HG03460 (cell line): Measurements from ENCODE around the gene GMPPA.

Source experiments
- ATAC-seq: cut with Tn5 transposase; IDR thresholded peaks from one replicate; pipeline ENCODE4 v1.9.1; 2021; ENCODE audit not compliant: unreplicated experiment

GMPPA gene

DNA sequence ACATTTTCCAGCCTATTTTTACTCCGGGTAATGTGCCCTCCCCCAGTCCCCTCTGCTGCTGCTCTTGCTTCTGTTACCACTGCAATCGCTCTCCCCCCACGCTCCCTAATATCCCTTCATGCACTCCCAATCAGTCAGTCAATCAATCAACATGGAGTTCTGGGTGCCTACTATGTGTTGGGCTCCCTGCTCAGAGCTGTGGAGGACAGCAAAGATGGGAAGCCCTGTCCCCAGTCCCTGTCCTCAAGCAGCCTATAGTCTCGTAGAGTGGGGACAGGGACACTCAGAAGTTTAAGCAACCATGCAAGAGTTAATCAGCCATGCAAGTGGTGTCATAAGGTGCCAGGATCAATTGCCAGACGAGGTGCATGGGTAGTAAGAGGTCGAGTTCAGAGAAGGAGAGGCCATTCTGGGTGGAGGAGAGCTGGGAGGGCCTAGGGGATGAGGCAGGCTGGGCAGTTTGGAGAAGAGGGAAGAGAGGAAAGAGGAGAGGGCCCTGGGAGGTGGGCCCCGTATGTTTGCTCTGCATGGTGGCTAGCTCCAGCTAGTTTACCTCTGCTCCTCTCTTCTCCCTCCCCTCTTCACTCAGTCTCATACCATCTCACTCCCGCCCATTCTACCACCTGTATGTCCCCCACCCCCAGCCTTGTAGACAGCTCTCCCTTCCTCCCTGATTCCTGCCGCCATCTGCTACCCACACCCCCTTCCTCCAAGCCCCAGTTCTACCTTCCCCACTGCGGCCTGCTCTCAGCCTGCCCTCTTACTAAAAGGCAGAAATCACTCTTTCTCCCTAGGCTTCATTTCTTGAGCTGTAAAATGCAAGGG, 19.5 kb downstream of the GMPPA start:
- no peak for ATAC-seq

DNA sequence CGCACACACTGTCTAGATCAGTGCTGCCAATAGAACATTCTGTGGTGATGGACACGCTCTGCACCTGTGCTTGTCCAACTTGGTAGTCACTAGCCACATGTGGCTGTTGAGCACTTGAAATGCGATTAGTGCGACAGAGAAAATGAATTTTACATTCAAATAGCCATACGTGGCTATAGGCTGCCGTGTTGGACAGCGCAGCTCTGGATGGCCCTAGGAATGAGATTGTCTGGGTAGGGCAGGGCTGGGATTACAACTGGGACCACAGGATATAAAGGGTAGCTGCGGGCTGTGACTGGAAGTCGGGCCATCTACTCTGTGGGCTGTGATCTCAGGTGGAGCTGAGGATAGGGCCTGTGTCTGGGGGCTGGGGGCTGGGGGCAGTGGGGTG, 20.8 kb downstream of the GMPPA start:
- ATAC-seq: no peak

DNA sequence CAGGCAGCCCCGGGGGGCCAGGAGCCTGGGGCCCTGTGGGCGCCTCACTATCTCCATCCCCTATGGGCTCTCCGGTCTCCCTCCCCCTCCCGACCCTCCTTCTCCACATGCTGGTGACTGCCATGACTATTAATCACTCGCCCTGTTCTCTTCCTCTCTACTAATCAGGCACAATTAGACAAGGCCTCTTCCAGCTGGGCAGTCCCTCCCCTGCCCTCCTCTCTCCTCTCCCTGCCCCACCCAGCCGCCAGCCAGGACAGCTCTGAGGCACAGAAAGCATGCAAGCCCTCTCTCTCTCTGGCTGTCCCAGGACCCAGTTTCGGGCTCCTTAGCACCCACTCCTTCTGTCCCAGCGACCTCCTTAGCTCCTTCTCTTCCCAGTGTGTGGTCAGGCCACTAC, 21.4 kb downstream of the GMPPA start:
- no peak for ATAC-seq

DNA sequence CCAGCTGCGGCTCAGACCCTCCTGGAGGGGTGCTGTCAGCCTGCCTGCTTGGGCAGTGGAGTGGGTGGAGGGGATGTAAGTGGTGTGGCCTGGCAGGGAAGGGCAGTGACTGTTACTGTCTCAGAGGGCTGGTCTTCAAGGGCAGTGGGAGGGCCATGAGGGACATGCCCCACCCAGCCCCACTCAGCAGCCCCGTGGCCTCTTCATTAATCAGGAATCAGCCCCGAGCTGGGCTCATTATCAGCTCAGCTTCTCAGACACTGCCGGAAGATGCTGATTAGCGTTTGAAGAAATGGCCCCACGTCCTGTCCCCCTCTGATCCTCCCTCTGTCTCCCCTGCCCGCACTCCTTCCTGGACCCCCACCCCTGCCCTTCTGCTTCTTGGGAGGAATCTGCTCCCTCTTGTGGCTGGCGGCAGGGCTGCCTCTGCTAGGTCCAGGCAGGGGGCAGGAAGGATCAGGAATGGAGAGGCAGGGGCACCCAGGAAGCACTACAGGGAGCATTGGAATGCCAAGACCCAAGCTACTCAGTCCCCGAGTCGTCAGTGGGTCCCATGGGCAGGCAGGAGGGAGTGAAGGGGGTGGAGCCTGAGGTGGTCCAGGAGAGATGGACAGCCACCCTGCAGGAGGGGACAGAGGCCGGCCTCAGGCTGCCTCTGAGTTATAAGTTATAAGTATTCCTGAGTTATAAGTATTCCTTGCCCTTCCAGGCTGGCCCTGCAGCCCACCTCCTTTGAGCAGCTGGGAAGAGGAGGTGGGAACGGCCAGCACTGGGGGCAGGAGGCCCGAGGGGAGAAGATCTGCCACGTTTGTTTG, 22.6 kb downstream of the GMPPA start:
- ATAC-seq: no peak

DNA sequence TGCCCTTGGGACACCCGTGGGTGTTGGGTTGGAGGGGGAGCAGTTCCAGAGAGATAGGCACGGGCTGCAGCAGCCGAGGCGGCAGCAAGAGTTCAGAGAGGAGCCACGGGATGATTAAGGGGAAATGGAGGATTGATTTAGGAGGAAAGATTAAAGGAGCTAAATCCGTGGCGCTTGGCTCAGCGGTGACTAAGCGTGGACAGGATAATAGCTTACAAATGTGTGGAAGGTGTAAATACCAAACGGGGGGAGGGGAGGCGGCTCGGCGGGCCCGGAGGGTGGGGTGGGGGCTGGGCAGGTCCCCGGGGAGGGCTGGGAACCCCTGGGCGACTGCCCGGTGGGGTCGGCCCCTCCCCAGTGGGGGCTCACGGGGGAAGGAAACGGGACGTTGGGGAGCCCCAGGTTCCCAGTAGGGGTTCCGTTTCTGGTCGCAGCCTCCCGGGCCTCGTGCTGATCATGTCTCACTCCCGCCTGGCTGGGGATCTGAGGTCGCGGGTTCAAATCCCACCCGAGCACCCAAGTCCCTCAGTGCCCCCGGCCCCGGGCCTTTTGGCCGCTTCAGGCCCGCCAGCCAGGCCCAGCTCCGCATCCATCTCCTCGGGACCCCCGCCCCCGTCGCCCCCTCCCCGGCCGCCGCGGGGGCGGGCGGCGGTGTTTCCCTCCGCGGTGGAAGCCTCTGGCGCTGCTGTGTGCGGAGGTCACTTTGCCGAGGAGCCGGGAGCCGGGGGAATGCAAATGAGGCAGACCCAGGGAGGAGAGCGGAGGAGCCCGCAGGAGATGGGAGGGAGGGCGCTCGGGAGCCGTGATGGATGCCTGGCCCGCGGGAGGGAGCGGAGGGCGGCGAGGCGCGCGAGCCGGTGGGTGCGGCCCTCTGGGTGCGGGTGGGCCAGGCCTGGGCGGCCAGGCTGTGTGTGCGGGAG, 23.7 kb downstream of the GMPPA start:
- no peak for ATAC-seq

DNA sequence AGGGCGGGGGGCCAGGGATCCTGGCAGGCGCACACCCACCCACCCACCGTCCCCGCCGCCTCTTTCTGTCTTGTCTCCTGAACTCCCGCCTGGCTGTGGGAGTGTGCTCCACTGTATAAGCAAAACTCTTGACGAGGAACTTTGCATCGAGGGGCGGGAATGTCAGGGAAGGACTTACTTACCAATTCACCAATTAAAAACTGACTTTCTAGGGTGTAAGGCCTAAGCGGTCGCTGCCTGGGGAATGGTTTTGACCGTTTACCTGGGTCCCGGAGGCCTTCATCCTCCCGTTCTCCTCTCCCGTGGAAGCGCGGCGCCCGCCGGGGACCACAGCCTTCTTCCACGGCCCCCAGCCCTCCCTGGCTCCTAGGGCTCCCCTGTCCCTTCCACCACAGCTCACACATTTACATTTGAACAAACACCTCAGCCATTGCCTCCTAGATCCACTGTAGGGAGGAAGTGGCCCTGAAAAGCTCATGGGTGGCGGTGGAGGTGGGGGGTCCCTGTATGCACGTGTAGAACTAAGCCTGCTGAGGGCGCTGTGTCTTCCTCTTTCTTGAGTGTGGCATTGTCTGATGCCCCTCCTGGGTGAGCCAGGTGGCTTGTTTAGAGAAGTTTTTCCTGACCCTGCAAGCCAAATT, 24.5 kb downstream of the GMPPA start:
- no peak for ATAC-seq

DNA sequence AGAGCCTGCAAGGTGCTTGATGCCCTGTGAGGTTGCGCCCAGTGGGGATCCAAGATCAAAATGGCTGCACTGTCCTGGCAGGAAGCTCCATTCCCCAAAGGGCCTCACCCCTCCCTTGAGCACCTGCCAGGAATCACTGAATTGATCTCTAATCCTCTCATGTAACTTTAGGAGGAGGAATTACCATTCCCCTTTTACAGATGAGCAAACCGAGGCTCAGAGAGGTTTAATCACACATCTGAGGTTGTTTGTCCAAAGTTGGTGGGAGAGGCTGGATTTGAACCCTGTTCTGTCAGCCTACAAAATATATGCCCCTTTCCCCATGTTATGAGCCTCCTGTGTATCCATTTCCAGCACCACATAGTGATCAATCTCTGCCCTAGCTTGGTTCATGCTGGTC, 26.1 kb downstream of the GMPPA start:
- ATAC-seq: no peak

DNA sequence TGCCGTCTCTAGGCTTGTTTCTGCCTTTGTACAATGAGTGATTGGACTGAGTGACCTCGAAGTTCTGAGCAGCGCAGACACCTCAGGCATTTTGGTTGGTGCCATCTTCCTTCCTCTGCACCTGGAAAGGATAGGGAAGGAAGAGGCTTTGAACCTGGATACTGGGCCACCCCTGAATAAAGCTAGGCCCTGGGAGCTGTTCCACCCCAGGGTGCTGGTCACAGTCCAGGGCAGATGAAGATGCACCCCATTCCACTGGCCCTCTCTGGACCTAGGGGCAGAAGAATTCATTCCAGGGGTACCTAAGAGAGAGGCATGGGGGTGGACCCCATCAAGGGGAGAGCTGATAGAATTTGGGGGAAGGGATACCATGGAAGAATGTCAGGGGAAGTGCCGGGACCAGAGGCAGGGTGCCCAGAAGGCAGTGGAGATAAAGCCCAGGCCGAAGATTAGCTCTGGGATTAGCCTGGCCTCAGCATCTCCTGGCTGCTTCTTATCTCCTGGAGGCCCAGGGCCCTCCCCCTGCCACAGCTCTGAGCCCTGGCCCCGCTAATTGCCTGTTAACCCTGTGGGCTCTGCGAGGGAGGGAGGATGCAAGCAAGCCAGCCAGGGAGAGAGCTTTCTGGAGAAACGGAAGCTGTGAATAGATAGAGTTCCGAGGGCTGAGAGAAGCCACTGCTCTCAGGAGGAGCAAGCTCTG, 27.0 kb downstream of the GMPPA start:
- ATAC-seq: no peak

DNA sequence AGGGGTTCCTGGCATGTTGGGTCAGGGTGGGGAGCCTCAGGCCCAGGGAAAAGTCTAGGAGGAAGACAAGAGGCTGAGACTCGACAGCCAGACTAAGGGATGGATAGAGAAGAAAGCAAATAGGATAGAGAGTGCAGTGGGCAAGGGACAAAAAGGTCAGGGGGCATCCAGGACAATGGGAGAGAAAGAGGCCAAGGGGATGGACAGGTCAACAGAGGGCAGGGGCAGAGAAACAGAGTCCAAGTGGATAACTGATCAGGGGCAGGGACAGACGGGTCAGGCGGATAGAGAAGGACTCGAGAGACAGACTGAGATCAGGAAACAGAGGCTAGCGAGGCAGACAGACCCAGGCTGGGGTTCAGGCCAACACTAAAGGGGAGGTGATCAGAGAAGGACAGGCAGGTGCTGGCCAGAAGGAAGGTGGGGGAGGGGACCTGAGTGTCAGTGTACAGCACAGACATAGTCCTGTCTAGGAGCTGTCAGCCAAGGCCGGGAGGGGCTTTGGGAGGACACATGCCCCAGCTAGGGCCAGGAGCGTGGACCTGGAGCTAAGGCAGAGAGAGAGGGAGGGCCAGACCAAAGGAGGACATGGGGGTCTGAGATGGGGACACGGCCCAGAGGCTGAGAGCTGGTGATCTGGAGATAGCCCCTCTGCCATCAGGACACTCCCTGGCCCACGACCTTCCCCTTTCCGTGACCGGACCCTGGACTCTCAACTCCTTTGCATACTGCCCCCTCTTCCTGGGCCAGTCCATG, 27.8 kb downstream of the GMPPA start:
- no peak for ATAC-seq

DNA sequence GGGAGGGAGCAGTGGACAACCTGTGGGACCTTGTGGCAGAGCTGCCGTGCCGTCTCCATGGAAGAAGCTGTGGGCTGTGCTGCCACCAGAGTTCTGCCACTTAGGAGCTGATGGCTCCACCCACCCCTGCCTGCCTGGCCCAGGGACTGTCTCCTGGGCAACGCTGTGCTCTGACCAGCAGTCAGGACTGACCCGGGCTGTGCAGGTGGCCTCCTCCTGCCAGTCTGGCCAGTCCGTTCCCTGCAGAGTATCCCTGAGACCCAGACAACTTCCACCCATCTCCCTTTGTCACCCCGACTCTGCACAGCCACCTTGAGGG, 28.3 kb downstream of the GMPPA start:
- ATAC-seq: no peak

DNA sequence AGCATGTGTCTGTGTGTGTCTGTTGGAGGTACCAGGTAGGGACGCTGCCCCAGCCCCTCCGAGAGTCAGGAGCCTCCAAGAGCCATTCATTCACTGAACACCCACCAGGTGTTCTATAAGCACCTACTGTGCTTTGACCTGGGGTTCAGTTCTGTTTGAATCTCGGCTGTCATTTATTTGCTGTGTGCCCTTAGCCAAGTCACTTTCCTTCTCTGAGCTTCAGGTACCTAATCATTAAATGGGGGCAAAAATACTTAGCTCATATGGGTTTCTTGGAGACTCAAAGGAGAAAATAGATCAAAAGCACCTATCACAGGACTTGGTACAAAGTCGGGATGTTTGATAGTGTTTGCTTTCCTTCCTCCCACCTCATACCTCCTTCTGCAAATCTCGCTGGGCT, 28.8 kb downstream of the GMPPA start:
- no peak for ATAC-seq

DNA sequence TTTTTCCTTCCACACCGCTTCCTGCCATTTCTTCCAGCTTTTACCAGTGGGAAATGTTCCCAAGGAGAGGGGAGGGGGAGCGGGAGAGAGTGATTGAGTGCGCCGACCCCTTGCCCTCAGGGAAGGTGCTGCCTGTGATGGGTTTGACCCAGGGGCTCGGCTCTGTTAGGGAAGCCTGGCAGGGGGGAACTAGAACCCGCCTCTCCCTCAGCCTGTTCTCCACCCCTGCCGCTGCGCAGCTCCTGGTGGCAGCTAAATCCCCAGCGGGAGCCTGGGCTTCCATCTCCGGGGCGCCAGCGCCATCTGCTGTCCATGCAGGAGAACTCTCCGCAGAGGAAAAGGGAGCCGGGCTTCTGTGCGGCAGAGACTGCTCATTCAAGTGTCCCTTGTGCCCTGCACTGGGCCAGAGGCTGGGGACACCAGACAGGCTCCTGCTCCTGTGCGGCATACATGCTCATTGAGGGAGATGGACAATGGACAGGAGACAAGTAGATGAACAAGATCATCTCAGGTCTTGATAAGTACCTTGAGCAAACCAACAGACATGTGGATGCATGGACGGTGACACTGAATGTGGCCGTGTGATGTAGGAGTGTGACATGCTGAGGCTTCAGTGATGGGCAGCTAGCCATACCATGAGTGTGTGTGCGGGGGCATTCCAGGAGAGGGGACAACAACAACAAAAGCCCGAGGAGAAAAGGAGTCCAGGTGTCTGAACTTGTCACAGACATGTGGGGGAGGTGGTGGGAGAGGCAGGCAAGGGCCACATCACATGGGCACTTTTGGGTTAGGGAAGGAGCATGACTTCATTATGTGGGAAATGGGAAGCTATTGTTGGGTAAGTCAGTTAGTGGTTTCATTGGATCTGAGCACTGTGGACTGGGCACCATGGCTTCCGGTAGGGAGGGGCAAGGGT, 31.6 kb downstream of the GMPPA start:
- ATAC-seq: peak; percentile 79

DNA sequence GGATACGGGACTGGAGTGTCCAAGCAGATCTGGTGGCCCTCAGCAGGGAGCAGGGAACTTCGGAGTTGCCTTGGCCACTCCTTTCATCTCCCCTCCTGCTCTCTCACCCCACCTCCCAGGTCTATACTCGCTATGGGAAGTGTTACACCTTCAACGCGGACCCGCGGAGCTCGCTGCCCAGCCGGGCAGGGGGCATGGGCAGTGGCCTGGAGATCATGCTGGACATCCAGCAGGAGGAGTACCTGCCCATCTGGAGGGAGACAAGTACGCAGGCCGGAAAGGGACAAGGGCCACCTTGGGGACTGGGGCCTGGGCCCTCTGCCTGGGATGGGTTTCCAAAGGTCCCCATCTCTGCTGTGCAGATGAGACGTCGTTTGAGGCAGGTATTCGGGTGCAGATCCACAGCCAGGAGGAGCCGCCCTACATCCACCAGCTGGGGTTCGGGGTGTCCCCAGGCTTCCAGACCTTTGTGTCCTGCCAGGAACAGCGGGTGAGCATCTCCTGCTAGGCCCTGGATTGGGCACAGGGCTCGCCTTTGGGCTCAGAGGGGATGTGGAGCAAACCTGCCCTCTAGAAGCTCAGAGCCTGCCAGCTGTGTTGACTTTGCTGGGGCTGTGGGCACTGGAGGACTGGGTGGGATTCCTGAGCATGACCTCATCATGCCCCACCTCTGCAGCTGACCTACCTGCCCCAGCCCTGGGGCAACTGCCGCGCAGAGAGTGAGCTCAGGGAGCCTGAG, 33.1 kb downstream of the GMPPA start:
- ATAC-seq: no peak

DNA sequence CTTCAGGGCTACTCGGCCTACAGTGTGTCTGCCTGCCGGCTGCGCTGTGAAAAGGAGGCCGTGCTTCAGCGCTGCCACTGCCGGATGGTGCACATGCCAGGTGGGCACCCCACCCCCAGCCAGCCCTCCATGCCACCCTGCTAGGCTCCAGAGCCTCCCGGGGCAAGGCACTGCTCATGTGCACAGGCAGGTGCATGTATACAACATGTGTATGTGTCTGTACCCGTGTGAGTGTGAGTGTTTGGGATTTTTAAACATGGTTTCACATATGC, 33.6 kb downstream of the GMPPA start:
- ATAC-seq: no peak

DNA sequence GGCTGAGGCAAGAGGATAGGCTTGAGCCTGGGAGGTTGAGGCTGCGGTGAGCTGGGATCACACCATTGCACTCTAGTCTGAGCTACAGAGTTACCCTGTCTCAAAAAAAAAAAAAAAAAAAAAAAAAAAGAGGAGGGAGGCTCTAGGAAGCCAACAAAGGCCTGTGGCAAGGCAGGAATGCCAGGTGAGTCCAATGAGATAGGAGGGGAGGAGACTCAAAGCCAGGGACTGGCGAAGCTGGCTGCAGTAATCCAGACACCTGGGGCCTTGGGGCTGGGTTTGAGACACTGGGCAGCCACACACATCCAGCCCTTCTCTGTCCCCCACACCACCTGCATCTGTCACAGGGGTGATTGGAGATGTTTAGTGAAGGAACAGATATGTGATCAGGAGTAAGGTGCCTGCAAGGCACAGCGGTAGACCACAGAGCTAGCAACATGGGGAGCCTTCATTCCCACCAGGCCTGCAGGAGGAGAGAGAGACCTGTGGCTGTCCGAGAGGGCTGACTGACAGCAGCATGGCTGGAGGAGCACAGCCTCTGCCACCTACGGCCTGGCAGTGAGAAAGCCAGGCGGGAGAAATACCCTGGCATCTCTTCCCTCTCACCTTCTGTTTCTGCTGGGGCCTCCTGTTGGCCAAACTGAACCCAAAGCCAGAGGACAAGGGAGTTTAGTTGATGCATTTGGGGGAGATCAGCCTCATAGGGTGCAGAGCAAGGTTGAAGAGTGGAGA, 35.4 kb downstream of the GMPPA start:
- ATAC-seq: no peak

DNA sequence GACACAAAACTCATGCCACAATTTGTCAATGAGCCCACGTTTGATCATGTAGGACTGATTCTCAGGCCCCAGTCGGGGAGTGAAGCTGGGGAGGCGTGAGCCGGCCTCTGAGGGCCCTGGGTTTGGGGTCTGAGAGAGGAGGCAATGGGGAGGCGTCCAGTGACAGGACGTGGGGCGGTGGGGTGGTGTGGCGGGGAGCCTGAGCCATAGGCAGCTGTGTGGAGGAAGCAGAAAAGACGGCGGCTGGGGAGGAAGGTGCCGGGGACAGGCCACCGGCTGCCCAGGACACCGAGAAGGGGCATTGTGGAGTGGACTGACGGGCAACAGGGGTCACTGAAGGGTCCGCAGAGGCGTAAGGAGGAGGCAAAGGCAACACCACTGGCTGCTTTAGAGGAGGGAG, 37.7 kb downstream of the GMPPA start:
- ATAC-seq: no peak

DNA sequence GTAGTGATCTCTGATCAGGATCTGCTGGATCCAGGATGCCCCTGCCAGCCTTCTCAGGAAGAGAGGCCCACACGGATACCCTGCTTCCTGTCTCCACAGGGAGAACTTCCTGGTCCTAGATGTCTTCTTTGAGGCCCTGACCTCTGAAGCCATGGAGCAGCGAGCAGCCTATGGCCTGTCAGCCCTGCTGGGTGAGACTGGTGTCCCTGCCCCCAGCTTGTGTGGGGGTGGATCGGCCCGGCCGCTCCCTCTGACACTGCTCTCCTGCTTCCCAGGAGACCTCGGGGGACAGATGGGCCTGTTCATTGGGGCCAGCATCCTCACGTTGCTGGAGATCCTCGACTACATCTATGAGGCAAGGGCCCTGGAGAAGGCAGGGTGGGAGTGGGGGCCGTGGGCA, 38.3 kb downstream of the GMPPA start:
- ATAC-seq: no peak
